HG02981 (cell line): Measurements from ENCODE around the gene APAF1.
A peak's percentile ranks its signal among the peaks of the same experiment; 100 is the strongest.
"Not testable (repeated sequence)": the region's sequence is repeated elsewhere in the genome, so short reads cannot be mapped to it uniquely, and the experiment has no call there.

Experiments
- ATAC-seq: cut with Tn5 transposase; IDR thresholded peaks from one replicate; pipeline ENCODE4 v1.9.1; 2021; ENCODE audit warnings: mild to moderate bottlenecking, moderate library complexity; ENCODE audit not compliant: unreplicated experiment

The APAF1 gene

GRCh38 chr12:98751580-98752115 lies 106.6 kb downstream of the APAF1 start:
- ATAC-seq: no peak

- no peak for ATAC-seq
Measured at GRCh38 chr12:98752726-98753125, 107.6 kb downstream of the APAF1 start.

- ATAC-seq: peak; percentile 99
Measured at GRCh38 chr12:98754095-98754494, 109.0 kb downstream of the APAF1 start.

- ATAC-seq: not testable (repeated sequence)
Measured at GRCh38 chr12:98755855-98756254, 110.8 kb downstream of the APAF1 start.

GRCh38 chr12:98757455-98757854 lies 112.4 kb downstream of the APAF1 start:
- ATAC-seq: no peak

GRCh38 chr12:98758331-98758730 lies 113.2 kb downstream of the APAF1 start:
- ATAC-seq: no peak

- ATAC-seq: no peak
Measured at GRCh38 chr12:98763656-98764055, 118.6 kb downstream of the APAF1 start.

GRCh38 chr12:98767248-98767647 lies 122.2 kb downstream of the APAF1 start:
- ATAC-seq: no peak

GRCh38 chr12:98769068-98769467 lies 124.0 kb downstream of the APAF1 start:
- no peak for ATAC-seq

GRCh38 chr12:98770230-98770629 lies 125.1 kb downstream of the APAF1 start:
- ATAC-seq: no peak

GRCh38 chr12:98771811-98772752 lies 127.0 kb downstream of the APAF1 start:
- no peak for ATAC-seq

- ATAC-seq: no peak
Measured at GRCh38 chr12:98772818-98773217, 127.7 kb downstream of the APAF1 start.

- no peak for ATAC-seq
Measured at GRCh38 chr12:98780261-98780660, 135.2 kb downstream of the APAF1 start.

- ATAC-seq: no peak
Measured at GRCh38 chr12:98783420-98783819, 138.3 kb downstream of the APAF1 start.
